GM21717 (cell line): Measurements from ENCODE around the gene CORO1C.
"Not testable (repeated sequence)": the region's sequence is repeated elsewhere in the genome, so short reads cannot be mapped to it uniquely, and the experiment has no call there.

Experiments
- ATAC-seq: cut with Tn5 transposase; IDR thresholded peaks from one replicate; pipeline ENCODE4 v1.9.1; 2021; ENCODE audit warnings: mild to moderate bottlenecking, moderate library complexity; ENCODE audit not compliant: unreplicated experiment

The CORO1C gene

DNA sequence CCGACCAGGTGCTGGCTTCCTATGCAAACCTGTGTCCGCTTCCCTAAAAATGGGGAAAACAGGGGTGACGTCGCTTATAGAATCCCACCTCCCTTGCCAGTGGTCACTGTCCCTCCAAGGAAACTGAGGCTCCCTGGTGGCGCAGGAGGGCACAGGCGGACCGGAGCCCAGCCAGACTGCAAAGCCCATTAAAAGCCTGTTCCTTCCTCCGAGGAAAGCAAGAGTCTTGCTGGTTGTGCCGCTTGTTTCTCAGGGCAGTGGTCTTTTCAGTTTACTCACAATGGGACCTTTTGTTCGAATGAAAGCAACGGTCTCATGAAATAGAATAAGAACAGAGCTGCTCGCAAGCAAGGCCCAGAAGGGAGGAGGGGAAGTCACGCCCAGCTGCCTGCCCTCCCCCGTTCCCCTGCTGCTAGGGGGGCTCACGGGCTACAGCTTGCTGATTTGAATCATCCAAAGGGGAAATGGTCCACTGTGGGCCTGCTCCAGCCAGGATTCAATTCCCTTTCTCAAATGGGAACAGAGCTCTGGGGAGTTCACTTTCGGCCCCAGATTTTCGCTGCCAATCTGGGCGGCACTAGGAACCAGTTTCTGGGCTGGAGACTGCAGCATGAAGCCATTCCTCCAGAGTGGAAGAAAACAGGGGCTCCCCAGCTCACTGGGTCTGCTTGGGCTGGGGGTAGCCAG, 93.0 kb downstream of the CORO1C start:
- ATAC-seq = no peak

DNA sequence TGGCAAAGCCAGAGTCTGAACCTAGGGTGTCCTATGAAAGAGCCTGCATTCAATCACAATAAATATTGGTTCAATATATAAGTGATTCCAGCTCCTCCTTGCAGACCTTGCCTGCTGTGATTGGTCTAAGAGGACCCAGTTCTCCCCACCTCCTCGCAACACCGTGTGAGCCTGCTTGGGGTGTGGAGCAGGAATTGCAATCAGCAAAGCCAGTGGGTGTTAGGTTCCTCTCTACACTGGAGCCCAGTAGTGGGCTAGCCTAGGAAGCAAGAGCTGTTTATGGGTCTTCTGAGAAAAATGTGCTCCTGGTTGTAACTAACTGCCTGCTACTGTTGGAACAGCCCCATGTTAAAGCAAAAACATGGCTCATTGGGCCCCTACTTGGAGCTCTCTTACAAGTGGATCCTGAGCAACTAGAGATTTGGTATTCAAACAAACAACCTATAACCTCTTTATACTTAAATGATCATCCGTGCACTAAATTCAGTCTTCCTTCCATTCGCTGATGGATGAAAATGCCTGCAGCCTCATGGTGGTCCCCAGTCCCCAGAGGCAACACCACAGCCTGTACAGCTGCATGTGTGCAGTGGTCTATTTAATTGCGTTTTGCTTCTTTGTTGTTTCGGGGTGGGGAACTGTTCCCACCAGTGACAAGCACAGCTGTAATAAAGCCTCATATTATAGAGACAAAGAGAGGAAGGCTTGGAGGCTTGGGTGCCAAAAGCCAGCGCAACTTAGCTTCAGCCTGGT, 93.9 kb downstream of the CORO1C start:
- ATAC-seq = no peak

DNA sequence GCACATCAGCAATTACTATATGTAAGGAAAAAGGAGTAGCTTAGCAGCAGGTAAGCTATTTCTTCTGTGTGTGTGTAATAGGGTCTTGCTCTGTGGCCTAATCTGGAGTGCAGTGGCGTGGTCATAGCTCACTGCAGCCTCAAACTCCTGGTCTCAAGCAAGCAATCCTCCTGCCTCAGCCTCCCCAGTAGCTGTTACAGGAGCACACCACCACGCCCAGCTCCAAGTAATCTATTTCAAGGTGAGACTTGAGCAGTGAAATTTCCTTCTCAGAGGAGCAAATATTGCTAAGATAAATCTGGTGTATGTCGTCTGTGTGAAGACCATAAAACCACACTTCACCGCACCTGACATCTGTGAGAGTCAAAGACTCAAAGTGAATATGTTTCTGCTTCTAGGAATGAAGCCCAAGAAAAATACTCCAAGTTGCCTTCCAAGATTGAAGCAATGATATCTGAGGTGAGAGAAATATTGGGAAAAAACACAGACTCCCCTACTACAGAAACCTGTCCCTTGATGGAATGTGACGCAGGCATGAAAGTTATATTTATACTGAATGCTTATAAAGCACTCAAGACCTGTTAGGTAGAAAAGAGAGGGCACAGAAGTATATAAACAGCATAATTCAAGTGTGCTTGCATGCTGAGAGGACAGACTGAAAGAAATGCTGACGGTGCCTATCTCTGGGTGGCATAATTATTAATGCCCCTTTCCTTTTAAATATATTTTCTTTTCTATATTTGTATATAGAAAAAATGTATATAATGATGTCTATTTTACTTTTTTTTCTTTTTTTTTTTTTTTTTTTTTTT, 95.1 kb downstream of the CORO1C start:
- no peak for ATAC-seq

DNA sequence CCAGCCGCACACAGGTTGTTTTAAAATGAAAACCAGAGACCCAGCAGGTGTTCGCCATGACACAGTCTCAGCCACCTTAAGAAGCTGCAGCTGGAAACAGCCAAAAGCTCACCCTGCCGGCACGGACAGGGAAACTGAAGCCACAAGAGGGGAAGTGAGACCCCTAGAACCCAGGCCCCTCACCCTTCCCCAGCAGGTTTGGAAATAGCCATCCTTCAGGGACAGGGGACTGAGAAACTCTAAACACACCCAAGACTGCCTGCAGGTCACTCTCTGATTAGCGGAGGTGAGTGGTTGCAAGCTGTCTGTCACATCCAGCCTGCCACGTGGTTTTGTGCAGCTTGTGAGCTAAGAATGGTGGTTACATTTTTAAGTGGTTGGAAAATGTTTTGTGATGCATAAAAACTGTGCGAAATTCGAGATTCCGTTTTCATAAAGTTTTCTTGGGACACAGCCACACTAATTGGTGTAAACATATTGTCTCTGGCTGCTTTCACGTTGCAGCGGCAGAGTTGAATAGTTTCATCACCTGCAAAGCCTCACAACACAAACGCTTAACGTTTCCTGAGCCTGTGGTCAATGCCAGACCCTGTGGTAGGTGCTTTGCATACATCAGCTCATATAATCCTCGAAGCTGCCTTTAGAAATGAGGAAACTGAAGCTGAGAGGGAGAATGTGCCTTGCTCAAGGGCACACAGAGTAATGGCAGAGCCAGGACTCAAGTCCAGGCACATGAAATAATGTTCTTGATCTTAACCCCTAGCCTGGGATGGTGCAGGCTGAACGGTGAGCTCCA, 95.9 kb downstream of the CORO1C start:
- ATAC-seq = peak; percentile 46

DNA sequence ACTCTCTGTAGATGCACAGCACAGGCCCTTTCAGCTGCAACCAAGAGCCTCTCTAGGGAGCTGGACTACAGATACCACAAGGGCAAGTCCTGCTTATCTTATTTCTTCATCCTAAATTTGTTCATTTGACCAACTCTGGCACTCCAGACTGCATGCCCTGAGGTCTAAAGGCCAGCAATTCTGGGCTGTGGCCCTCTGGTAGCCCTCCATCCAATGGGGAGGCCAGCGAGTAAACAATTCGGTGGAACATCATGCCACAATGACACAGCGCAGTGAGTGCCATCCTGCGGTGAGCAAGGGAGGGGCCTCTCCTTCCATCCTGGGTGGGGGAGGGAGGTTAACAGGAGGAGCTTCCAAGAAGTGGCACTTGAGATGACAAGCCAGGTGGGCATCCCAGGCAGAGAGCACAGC, 97.0 kb downstream of the CORO1C start:
- no peak for ATAC-seq

DNA sequence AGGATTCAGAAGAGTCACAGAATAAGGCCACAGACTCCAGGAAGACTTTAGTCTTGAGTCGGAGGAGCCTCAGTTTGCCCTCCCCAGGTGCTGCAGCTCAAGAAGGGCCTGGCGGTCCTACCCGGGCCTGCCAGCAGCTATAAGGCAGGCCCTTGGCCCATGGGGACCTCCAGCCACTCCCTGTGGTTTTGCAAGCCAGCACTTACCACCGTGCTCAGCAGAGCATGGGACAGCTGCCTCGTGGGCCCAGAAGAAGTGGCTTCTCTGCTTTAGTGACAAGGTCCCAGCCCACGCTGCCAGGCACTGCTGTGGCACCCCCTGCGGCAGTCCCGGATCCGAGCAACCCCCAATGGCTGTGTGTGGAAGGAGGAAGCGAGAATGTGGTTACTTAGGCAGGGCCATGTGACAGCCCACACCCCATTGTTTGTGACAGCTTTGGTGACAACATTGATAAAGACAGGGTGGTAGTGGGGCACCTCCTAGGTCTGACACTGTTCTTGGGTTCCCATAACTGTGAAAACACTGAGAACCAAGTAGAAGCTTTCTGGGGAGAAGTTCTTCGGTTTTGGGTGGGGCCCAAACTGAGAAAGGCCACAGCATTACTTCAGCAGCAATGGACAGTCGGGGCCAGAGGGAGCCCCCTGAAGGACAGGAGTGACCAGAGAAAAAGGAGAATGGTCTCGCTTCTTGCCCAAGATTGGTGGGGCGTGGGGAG, 97.6 kb downstream of the CORO1C start, which contains the start of gene SELPLG:
Gene SELPLG (minus strand): TSS at position 361 of the 715 bp plus-strand sequence. CDS start 9,587 bp downstream, outside the sequence.
- ATAC-seq = peak; percentile 57

DNA sequence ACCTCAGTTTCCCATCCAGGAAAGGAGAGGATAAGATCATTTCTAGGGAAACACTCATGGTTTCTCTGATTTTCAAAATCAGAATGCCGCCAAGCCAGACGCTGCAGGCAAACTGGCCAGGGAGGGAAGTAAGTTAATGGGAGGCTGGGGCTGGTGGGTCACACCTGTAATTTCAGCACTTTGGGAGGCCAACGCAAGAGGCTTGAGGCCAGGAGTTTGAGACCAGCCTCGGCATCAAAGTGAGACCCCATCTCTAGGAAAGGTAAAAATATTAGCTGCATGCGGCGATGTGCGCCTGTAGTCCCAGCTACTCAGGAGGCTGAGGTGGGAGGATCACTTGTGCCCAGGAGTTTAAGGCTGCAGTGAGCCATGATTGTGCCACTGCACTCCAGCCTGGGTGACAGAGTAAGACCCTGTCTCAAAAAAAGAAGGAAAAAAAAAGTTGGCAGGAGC, 98.2 kb downstream of the CORO1C start:
- ATAC-seq = no peak

DNA sequence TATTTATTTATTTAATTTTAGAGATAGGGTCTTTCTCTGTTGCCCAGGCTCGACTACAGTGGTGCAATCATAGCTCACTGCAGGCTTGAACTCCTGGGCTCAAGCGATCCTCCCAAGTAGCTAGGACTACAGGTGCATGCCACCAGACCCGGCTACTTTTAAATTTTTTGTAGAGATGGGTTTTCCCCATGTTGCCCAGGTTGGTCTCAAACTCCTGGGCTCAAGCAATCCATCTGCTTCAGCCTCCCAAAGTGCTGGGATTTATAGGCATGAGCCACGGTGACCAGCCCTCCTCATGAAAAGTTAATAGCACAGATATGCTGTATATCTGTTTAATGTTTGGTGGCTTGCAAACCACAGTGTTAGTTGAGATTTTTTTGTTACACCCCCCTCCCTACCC, 100.1 kb downstream of the CORO1C start:
- not testable (repeated sequence) for ATAC-seq

DNA sequence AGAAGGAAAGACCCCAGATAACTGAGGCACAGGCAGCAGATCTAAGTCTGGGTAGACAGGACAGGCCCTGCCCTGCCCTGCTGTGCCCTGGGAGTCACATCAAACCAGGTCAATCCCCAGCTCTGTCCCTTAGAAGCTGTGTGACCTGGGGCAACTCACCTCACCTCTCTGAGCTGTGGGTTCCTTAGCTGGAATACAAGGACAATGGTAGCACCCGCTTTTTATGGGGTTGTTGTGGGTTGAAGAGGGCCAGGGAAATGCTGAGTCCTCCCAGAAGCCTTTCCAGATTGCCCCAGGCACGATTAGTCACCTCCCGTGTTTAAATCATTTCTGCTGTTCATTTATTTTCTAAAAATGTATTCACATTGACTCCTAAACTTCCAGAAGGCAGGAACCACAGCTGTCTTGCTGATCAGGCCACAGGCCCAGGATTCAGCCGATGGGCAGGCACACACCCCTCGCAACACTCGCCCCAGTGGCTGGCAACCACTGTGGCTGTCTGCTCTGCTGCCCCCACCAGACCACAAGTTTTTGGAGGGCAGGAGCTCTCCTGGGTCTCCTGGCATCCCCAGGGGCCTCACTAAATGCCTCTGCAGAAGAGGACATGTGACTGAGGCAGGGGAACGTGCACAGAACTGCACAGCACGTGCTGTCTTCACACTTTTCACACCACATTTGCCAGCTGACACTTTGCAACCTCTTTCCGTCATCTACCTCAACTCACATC, 100.7 kb downstream of the CORO1C start:
- no peak for ATAC-seq

DNA sequence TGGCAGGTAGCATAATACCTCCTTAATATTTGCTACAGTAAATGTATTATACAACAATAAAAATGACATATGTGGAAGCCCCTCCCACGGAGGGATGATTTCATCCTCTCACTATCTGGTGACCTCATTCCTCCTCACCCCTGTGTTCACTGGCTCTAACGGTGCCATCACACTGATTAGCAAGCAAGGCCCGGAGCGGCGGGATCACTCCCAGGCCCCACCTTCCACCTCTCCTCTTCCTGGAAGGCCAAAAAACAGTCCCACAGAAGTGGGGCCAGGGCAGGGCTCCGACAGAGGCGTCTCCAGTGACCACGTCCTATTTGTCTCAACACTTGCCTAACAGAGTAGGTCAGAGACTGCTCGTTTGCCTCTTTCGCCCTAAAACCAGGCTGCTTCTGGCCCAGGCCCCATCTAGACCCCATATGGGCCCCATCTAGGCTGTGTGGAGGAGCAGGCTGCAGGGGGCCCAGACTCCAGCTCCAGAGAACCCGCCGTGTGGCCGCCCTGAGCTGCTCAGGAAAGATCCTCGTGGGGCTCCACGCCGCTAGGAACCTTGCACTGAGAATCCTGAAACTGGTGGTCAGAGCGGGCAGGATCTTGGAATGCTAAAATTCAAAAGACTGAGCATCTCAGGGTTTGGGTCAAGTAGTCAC, 101.4 kb downstream of the CORO1C start:
- no peak for ATAC-seq

DNA sequence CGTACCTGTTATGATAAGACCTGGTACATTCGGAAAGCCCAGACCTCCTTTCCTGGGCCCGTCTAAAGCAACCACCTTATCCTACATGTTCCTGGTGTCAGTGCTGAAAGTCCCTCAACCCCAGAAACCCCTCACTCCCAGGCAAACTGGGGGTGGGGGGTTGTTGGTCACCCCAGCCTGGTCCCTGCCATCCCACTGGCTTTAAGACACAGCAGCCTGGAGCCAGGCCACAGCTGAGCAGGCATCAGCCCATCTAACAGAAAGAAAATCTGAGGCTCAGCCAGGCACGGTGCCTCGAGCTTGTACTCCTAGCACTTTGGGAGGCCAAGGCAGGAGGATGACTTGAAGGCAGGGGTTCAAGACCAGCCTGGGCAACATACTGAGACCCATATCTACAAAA, 102.2 kb downstream of the CORO1C start:
- no peak for ATAC-seq

DNA sequence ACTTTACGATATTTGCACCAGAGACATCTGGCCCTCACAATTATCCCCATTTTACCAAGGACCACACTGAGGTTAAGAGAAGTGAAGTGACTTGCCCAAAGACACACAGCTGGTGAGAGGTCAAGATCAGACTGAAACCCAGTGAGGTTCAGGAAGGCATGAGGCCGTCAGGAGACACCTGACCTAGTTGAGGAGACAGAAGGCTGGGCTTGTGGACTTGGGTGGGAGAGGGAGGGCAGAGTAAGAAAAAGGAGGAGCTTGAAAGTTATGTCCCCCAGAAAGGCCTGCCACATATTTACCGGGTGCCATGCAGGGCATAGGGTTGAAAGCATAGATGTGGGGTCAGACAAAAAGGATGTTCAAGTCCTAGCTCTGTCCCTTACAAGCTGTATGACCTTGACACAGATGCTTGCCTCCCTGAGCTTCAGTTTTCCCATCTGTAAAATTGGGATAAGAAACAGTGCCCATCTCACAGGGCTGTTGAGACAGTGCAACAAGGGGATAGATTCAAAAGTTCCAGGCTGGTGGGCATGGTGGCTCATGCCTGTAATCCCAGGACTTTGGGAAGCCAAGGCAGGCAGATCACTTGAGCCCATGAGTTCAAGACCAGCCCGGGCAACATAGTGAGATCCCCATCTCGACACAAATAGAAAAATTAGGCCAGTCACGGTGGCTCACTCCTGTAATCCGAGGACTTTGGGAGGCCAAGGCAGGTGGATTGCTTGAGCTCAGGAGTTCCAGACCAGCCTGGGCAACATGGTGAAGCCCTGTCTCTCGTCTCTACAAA, 104.0 kb downstream of the CORO1C start:
- ATAC-seq = no peak

DNA sequence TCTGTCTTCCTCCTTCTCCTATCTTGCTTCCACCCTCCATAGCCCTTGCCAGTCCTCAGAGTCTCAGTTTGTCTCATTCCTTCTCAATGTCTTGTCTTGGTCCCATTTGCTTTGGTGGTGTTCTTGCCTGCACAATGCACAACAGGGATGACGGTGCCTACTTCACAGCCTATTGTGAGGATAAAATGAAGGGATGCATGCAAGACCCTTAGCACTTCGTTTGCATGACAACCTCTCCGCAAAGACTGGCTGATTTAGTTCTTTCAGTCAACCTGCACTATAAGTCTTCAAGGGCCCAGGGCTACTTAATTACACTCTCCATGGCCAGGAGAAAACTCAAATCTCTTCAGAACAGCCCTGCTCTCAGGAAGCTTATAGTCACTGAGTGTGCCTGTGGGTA, 106.1 kb downstream of the CORO1C start:
- ATAC-seq = no peak

DNA sequence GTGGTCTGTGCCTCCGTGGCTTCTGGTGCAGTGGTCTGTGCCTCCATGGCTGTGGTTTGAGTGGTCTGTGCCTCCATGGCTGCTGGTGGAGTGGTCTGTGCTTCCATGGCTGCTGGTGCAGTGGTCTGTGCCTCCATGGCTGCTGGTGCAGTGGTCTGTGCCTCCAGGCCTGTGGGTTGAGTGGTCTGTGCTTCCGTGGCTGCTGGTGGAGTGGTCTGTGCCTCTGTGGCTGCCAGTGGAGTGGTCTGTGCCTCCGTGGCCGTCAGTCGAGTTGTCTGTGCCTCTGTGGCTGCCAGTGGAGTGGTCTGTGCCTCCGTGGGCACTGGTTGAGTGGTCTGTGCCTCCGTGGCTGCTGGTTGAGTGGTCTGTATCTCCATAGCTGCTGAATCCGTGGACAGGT, 107.7 kb downstream of the CORO1C start:
- ATAC-seq = no peak

DNA sequence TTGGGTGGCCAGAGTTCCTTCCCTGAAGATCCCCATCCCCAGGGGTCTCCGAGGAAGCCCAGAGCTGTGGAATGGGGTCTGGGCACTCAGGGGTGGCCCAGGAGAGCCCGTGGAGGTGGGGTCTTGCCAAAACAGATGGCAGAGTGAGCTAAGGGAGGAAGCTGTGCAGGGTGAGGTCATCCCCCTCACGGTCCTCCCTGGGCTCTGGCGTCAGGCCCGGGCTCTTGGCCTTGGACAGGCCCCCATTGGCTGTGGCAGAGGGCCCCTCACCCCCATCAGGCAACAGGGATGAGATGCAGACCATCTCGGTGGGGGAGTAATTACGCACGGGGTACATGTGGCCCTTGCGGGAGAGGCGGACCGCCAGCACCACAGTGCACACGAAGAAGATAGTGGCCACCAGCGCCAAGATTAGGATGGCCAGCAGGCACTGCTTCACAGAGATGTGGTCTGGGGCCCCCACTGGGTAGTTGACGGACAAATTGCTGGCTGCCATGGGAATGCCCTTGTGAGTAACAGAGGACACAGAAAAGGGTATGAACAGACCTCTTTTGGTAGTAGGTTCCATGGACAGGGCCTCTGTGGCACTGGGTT, 108.3 kb downstream of the CORO1C start:
- ATAC-seq = no peak

DNA sequence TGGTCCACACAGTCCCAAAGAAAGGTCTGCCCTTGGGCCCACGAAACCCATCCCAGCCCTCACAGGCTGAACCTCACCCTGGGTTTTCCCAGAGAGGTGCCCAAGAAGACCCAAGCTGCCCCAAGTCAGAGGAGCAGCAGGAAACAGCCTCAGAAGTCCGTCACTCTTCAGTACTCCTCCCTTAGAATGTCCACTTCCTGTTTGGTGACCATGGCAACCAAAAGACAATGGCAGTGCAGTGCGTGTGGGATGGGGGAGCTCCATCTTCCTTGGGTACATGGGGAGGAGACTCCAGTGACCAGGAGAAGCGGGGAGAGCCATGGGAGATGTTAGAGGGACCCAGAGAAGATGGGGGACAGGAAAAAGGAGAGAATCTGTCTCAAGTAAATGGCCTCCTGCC, 108.9 kb downstream of the CORO1C start:
- ATAC-seq = no peak

DNA sequence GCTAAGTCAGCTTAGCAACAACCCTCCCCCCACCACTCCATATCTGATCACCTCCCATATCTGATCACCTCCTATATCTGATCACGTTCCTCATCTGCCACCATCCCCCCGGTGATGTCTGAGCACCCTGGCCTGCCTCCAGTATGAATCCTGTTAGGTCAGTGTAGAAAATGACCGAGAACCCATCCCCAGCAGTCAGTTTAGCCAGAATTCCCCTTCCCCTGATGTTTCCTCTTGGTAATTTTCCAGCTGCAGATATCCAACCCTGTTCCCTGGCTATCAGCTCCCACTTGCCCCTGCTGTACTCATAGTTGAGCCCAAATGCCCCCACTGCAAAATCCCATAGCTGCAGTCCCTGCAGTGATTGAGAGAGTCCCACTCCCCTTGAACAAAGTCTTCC, 110.2 kb downstream of the CORO1C start:
- ATAC-seq = no peak
